HepG2 (cell line): ENCODE data around the gene CDC14A. TPM values are rescaled to one million over a fixed set of nuclear protein-coding genes. Genes with fewer than 3 reads are reported as not detected.

Source experiments
- ATAC-seq: fragments of 200-7000 bp; cut with Tn5 transposase; 3 replicates; pipeline ENCODE4 v1.9.1; 2020; ENCODE audit warnings: mild to moderate bottlenecking, moderate library complexity
- BruUV-seq: library from RNA; stranded (reverse); fragments of 400-500 nt; replicated peaks from 2 replicates; lab custom pipeline; 2021; lab: Mats Ljungman, UMichigan
- CTCF ChIA-PET: fragments of 300-600 bp; formaldehyde crosslinking; extraction: SDS; loops from one replicate; lab custom pipeline; 2021; ENCODE audit warnings: low total read pairs, inconsistent platforms, low intra/inter-chr PET ratio; lab: Yijun Ruan, JAX
- POLR2A ChIA-PET: fragments of 350-600 bp; sonication (Branson Sonifier 250); formaldehyde crosslinking; loops from one replicate; lab custom pipeline; 2020; ENCODE audit warnings: antibody characterized with exemption, inconsistent platforms; lab: Yijun Ruan, JAX
- DNase-seq: peaks from one replicate; pipeline ENCODE4 v3.0.0-alpha.2; 2015; ENCODE audit warnings: low spot score
- FAIRE-seq: peaks from 3 replicates; lab custom pipeline; 2011; peaks lifted over from hg19 to GRCh38; lab: Jason Lieb, UNC
- H2AFZ ChIP-seq: one replicate; pipeline ENCODE4 v1.6.1; 2011; ENCODE audit warnings: low read length, inconsistent platforms
- H3K27ac ChIP-seq: fragments of 300-600 bp; 3 replicates; pipeline ENCODE4 v1.8.0; 2011; ENCODE audit warnings: mixed run types, mild to moderate bottlenecking, mixed read lengths, low read length, inconsistent platforms; ENCODE audit not compliant: insufficient read depth; ENCODE audit errors: extremely low read length
- H3K27me3 ChIP-seq, 2 experiments: fragments of 200-600 bp in 1 of 2; 2 replicates in 1 of 2; 3 replicates in 1 of 2; pipeline versions ENCODE4 v1.6.0 to v1.8.0; 2011; ENCODE audit warnings: low read length in 2 of 2, mild to moderate bottlenecking in 2 of 2, moderate library complexity in 2 of 2, inconsistent platforms in 1 of 2; ENCODE audit not compliant: insufficient read depth in 2 of 2, control insufficient read depth in 1 of 2
- H3K36me3 ChIP-seq, 2 experiments: fragments of 200-600 bp in 1 of 2; replicated peaks in 1 of 2; 2 replicates in 1 of 2; 3 replicates in 1 of 2; pipeline versions ENCODE4 v1.5.1 to v1.8.0; 2011; ENCODE audit warnings: low read length in 2 of 2, inconsistent platforms in 1 of 2; ENCODE audit not compliant: insufficient read depth in 2 of 2, control insufficient read depth in 1 of 2
- H3K4me1 ChIP-seq: 2 replicates; pipeline ENCODE4 v1.5.1; 2012; ENCODE audit warnings: low read length, inconsistent platforms; ENCODE audit not compliant: insufficient read depth
- H3K4me2 ChIP-seq: 2 replicates; pipeline ENCODE4 v1.6.0; 2011; ENCODE audit warnings: low read depth, low read length, inconsistent platforms
- H3K4me3 ChIP-seq, 3 experiments: fragments of 200-600 bp in 1 of 3; sonication (generic), shearing (Covaris generic) in 1 of 3; replicated peaks in 1 of 3; 2 replicates each; pipeline ENCODE4 v1.5.1; 2011 to 2016; ENCODE audit warnings: low read length in 3 of 3, inconsistent platforms in 2 of 3, low read depth in 2 of 3, mild to moderate bottlenecking in 2 of 3, control low read depth in 1 of 3, mixed read lengths in 1 of 3; ENCODE audit not compliant: insufficient read depth in 1 of 3
- H3K79me2 ChIP-seq: one replicate; pipeline ENCODE4 v1.6.1; 2011; ENCODE audit warnings: low read length, inconsistent platforms; ENCODE audit not compliant: insufficient read depth
- H3K9ac ChIP-seq: 2 replicates; pipeline ENCODE4 v1.6.0; 2011; ENCODE audit warnings: mild to moderate bottlenecking, low read depth, low read length, inconsistent platforms; ENCODE audit not compliant: insufficient read depth
- H3K9me3 ChIP-seq: 2 replicates; pipeline ENCODE4 v1.5.1; 2012; ENCODE audit warnings: mild to moderate bottlenecking, low read length
- H4K20me1 ChIP-seq: 2 replicates; pipeline ENCODE4 v1.6.0; 2011; ENCODE audit warnings: inconsistent platforms, mild to moderate bottlenecking, low read length, moderate library complexity; ENCODE audit not compliant: insufficient read depth
- DNMT3B ChIP-seq: conservative IDR thresholded peaks from 2 replicates; pipeline ENCODE4 v1.6.1; 2016; ENCODE audit warnings: missing biosample characterization, control low read depth
- FOXK1 ChIP-seq: sonication (generic); formaldehyde crosslinking; IDR thresholded peaks from 2 replicates; pipeline ENCODE4 v1.4.0; 2020; ENCODE audit warnings: low read depth, missing genetic modification reagents, borderline replicate concordance
- MLX ChIP-seq: IDR thresholded peaks from 2 replicates; pipeline ENCODE4 v1.6.1; 2016
- MNT ChIP-seq: fragments of 450-650 bp; IDR thresholded peaks from 2 replicates; pipeline ENCODE4 v1.6.1; 2016
- MTERF4 ChIP-seq: sonication (generic); formaldehyde crosslinking; IDR thresholded peaks from 2 replicates; pipeline ENCODE4 v1.8.0; 2023; ENCODE audit warnings: mild to moderate bottlenecking, missing genetic modification reagents
- RAD51 ChIP-seq: fragments of 450-650 bp; IDR thresholded peaks from 2 replicates; pipeline ENCODE4 v1.6.1; 2016; ENCODE audit warnings: borderline replicate concordance
- SOX5 ChIP-seq: IDR thresholded peaks from 2 replicates; pipeline ENCODE4 v1.6.1; 2016; ENCODE audit warnings: borderline replicate concordance
- TAF15 ChIP-seq: fragments of 200-400 bp; formaldehyde crosslinking; IDR thresholded peaks from one replicate; pipeline ENCODE4 v1.6.1; 2018; ENCODE audit warnings: mild to moderate bottlenecking, low read depth, low read length; ENCODE audit not compliant: poor library complexity, severe bottlenecking
- TBP ChIP-seq: sonication (generic); formaldehyde crosslinking; IDR thresholded peaks from 2 replicates; pipeline ENCODE4 v1.5.0; 2020; ENCODE audit warnings: missing genetic modification reagents
- TBX2 ChIP-seq: sonication (generic); formaldehyde crosslinking; IDR thresholded peaks from 2 replicates; pipeline ENCODE4 v1.5.0; 2020; ENCODE audit warnings: missing genetic modification reagents, mild to moderate bottlenecking, borderline replicate concordance
- ZFP41 ChIP-seq: sonication (generic); formaldehyde crosslinking; IDR thresholded peaks from 2 replicates; pipeline ENCODE4 v1.4.0; 2020; ENCODE audit warnings: mild to moderate bottlenecking, missing genetic modification reagents, borderline replicate concordance
- ZMYM2 ChIP-seq: sonication (generic); formaldehyde crosslinking; IDR thresholded peaks from 2 replicates; pipeline ENCODE4 v1.8.0; 2022; ENCODE audit warnings: mild to moderate bottlenecking, missing genetic modification reagents
- ZNF562 ChIP-seq: sonication (generic); formaldehyde crosslinking; IDR thresholded peaks from 2 replicates; pipeline ENCODE4 v1.8.0; 2022; ENCODE audit warnings: missing genetic modification reagents, borderline replicate concordance
- ZNF747 ChIP-seq: sonication (generic); formaldehyde crosslinking; IDR thresholded peaks from 2 replicates; pipeline ENCODE4 v1.8.1; 2023; ENCODE audit warnings: missing genetic modification reagents, mild to moderate bottlenecking, borderline replicate concordance
- WGBS: methylation state at CpG from one replicate; pipeline ENCODE4 v1.1.6; 2017; ENCODE audit warnings: low lambda C conversion rate; 5-methylcytosine and 5-hydroxymethylcytosine counted together
- in situ Hi-C: cut with HindIII; loops from 2 replicates; pipeline ENCODE4 v1.10.0; 2017; ENCODE audit warnings: low pct_unique_long_range_greater_than_20kb; ENCODE audit not compliant: extremely low pct_ligation_motif_present
- intact Hi-C: fragments of 100-400 bp; cut with micrococcal nuclease; formaldehyde crosslinking; loops from one replicate; pipeline ENCODE4 v1.10.0; 2022; ENCODE audit not compliant: unreplicated experiment
- polyA plus RNA-seq, 8 experiments: library from polyadenylated mRNA; depleted of rRNA in 3 of 8; stranded (reverse) in 7 of 8; unstranded in 1 of 8; fragments of >200 nt; fragmentation: Illumina TruSeq in 4 of 8; extraction: Trizol in 4 of 8; gene quantifications; 2 replicates each; pipeline versions ENCODE4 v1.2.1 to v1.2.3, GENCODE V29; 2011 to 2016; ENCODE audit warnings: low read depth in 4 of 8, missing spikeins in 1 of 8, mixed read lengths in 1 of 8; ENCODE audit not compliant: insufficient read depth in 1 of 8
- total RNA-seq, 5 experiments: library from RNA; depleted of rRNA; stranded (reverse); fragments of >200 nt; fragmentation: Illumina TruSeq; extraction: Trizol; gene quantifications; 2 replicates each; pipeline ENCODE4 v1.2.3, GENCODE V29; 2016; ENCODE audit warnings: low read depth in 1 of 5
- TF ChIP-seq, protein P1 (sequence below): sonication (generic); formaldehyde crosslinking; IDR thresholded peaks from 2 replicates; pipeline ENCODE4 v1.4.0; 2020; ENCODE audit warnings: missing genetic modification reagents, borderline replicate concordance
- TF ChIP-seq, protein P2 (sequence below): sonication (generic); formaldehyde crosslinking; IDR thresholded peaks from 2 replicates; pipeline ENCODE4 v1.4.0; 2020; ENCODE audit warnings: missing genetic modification reagents, borderline replicate concordance

CDC14A gene
- total and polyA plus RNA-seq, 2 of the 13 experiments (the other 11 are each of a cell fraction or from before 2014, with no cell fraction given), result 2.8 to 4.9 TPM

- no TSS peak for BruUV-seq
- H3K9me3 ChIP-seq, result no peaks in the 10 kb centered on the region
- DNase-seq (no peak), ATAC-seq (no peak), FAIRE-seq (no peak)
- H3K27ac ChIP-seq, result no peak overlapping the region
- ChIA-PET POLR2A (no interaction called here), CTCF (no interaction called here)
- H3K27me3 ChIP-seq, result no peaks in the 10 kb centered on the region
- no peaks in the 10 kb centered on the region for H4K20me1 ChIP-seq
- H3K79me2 ChIP-seq, result no peaks in the 10 kb centered on the region
- H3K4me1 ChIP-seq, result peaks cover 10% of the 10 kb centered on the region
- H2AFZ ChIP-seq, result no peak overlapping the region
- TF ChIP-seq TBX2 (no peak), ZNF562 (CRISPR knock-in tag) (no peak), MNT (no peak), ZMYM2 (CRISPR knock-in tag) (no peak), ZNF747 (CRISPR knock-in tag) (no peak), RAD51 (no peak), MLX (no peak), FOXK1 (CRISPR knock-in tag) (no peak), DNMT3B (CRISPR knock-in tag) (no peak), TAF15 (no peak), MTERF4 (no peak), TBP (no peak), ZFP41 (CRISPR knock-in tag) (no peak), SOX5 (CRISPR knock-in tag) (no peak)
- TF ChIP-seq, protein P1, sequence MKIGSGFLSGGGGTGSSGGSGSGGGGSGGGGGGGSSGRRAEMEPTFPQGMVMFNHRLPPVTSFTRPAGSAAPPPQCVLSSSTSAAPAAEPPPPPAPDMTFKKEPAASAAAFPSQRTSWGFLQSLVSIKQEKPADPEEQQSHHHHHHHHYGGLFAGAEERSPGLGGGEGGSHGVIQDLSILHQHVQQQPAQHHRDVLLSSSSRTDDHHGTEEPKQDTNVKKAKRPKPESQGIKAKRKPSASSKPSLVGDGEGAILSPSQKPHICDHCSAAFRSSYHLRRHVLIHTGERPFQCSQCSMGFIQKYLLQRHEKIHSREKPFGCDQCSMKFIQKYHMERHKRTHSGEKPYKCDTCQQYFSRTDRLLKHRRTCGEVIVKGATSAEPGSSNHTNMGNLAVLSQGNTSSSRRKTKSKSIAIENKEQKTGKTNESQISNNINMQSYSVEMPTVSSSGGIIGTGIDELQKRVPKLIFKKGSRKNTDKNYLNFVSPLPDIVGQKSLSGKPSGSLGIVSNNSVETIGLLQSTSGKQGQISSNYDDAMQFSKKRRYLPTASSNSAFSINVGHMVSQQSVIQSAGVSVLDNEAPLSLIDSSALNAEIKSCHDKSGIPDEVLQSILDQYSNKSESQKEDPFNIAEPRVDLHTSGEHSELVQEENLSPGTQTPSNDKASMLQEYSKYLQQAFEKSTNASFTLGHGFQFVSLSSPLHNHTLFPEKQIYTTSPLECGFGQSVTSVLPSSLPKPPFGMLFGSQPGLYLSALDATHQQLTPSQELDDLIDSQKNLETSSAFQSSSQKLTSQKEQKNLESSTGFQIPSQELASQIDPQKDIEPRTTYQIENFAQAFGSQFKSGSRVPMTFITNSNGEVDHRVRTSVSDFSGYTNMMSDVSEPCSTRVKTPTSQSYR, result no peak
- TF ChIP-seq, protein P2, sequence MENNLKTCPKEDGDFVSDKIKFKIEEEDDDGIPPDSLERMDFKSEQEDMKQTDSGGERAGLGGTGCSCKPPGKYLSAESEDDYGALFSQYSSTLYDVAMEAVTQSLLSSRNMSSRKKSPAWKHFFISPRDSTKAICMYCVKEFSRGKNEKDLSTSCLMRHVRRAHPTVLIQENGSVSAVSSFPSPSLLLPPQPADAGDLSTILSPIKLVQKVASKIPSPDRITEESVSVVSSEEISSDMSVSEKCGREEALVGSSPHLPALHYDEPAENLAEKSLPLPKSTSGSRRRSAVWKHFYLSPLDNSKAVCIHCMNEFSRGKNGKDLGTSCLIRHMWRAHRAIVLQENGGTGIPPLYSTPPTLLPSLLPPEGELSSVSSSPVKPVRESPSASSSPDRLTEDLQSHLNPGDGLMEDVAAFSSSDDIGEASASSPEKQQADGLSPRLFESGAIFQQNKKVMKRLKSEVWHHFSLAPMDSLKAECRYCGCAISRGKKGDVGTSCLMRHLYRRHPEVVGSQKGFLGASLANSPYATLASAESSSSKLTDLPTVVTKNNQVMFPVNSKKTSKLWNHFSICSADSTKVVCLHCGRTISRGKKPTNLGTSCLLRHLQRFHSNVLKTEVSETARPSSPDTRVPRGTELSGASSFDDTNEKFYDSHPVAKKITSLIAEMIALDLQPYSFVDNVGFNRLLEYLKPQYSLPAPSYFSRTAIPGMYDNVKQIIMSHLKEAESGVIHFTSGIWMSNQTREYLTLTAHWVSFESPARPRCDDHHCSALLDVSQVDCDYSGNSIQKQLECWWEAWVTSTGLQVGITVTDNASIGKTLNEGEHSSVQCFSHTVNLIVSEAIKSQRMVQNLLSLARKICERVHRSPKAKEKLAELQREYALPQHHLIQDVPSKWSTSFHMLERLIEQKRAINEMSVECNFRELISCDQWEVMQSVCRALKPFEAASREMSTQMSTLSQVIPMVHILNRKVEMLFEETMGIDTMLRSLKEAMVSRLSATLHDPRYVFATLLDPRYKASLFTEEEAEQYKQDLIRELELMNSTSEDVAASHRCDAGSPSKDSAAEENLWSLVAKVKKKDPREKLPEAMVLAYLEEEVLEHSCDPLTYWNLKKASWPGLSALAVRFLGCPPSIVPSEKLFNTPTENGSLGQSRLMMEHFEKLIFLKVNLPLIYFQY (CRISPR knock-in tag), result no peak
- in situ Hi-C loops, result no loop called here
- intact Hi-C loops, result no loop called here
- WGBS, result 85% methylated on average over 2 of the region's 2 CpGs
- no peak overlapping the region for H3K4me2 ChIP-seq
- H3K4me3 ChIP-seq, result no peak overlapping the region
- H3K9ac ChIP-seq, result no peak overlapping the region
- H3K36me3 ChIP-seq, result 0 out of 5 replicates have a peak, but pooled peaks cover 0 to 9% of the 10 kb centered on the region in 2 experiments
These were observed 46.3 kb downstream of the CDC14A start for GRCh38 chr1:100398648-100399047.
